ENCODE results near the gene PKNOX2.

PKNOX2 gene

GRCh38 chr11:125179346-125179745, 14.8 kb downstream of the PKNOX2 start:
- H3K4me1 ChIP-seq (ENCODE audit: control insufficient read depth, low read length): no peaks in the 10 kb centered on the region
- H3K4me2 ChIP-seq (ENCODE audit: low read length): no peak overlapping the region
- no peaks in the 10 kb centered on the region for H3K79me2 ChIP-seq (ENCODE audit: control insufficient read depth, low read length)
- H4K20me1 ChIP-seq (ENCODE audit: control insufficient read depth, insufficient read depth, low read depth, low read length): no peaks in the 10 kb centered on the region
- H3K9me2 ChIP-seq (replicated peaks; ENCODE audit: control insufficient read depth, low read length): no peaks in the 10 kb centered on the region
- H3K36me3 ChIP-seq (ENCODE audit: control insufficient read depth, low read length): no peaks in the 10 kb centered on the region
- H3K4me3 ChIP-seq (ENCODE audit: low read length): no peak overlapping the region
- H3K9me3 ChIP-seq (ENCODE audit: control insufficient read depth, insufficient read depth, low read length): no peaks in the 10 kb centered on the region
- H3F3A ChIP-seq (ENCODE audit: control insufficient read depth, insufficient read depth): no peaks in the 10 kb centered on the region
- TF ChIP-seq EZH2phosphoT487 (IDR thresholded peaks at IDR 0.05; ENCODE audit: borderline replicate concordance, low read length): no peak
- TF ChIP-seq, protein P1, sequence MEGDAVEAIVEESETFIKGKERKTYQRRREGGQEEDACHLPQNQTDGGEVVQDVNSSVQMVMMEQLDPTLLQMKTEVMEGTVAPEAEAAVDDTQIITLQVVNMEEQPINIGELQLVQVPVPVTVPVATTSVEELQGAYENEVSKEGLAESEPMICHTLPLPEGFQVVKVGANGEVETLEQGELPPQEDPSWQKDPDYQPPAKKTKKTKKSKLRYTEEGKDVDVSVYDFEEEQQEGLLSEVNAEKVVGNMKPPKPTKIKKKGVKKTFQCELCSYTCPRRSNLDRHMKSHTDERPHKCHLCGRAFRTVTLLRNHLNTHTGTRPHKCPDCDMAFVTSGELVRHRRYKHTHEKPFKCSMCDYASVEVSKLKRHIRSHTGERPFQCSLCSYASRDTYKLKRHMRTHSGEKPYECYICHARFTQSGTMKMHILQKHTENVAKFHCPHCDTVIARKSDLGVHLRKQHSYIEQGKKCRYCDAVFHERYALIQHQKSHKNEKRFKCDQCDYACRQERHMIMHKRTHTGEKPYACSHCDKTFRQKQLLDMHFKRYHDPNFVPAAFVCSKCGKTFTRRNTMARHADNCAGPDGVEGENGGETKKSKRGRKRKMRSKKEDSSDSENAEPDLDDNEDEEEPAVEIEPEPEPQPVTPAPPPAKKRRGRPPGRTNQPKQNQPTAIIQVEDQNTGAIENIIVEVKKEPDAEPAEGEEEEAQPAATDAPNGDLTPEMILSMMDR (IDR thresholded peaks at IDR 0.05; ENCODE audit: low read depth, low read length, poor library complexity, severe bottlenecking): no peak
- H3K27me3 ChIP-seq (ENCODE audit: control insufficient read depth, low read length): peaks cover 20% of the 10 kb centered on the region
- no peak overlapping the region for H3K27ac ChIP-seq (ENCODE audit: low read depth, low read length)

- H3F3A ChIP-seq (ENCODE audit: control insufficient read depth, insufficient read depth): no peaks in the 10 kb centered on the region
- H3K4me1 ChIP-seq (ENCODE audit: control insufficient read depth, low read length): no peaks in the 10 kb centered on the region
- H3K27ac ChIP-seq (ENCODE audit: low read depth, low read length): no peak overlapping the region
- H3K36me3 ChIP-seq (ENCODE audit: control insufficient read depth, low read length): no peaks in the 10 kb centered on the region
- no peaks in the 10 kb centered on the region for H3K9me2 ChIP-seq (replicated peaks; ENCODE audit: control insufficient read depth, low read length)
- no peak for TF ChIP-seq EZH2phosphoT487 (IDR thresholded peaks at IDR 0.05; ENCODE audit: borderline replicate concordance, low read length)
- TF ChIP-seq, protein P1 (IDR thresholded peaks at IDR 0.05; ENCODE audit: low read depth, low read length, poor library complexity, severe bottlenecking): no peak
- H3K9me3 ChIP-seq (ENCODE audit: control insufficient read depth, insufficient read depth, low read length): no peaks in the 10 kb centered on the region
- no peaks in the 10 kb centered on the region for H3K79me2 ChIP-seq (ENCODE audit: control insufficient read depth, low read length)
- no peak overlapping the region for H3K4me3 ChIP-seq (ENCODE audit: low read length)
- H4K20me1 ChIP-seq (ENCODE audit: control insufficient read depth, insufficient read depth, low read depth, low read length): no peaks in the 10 kb centered on the region
- H3K4me2 ChIP-seq (ENCODE audit: low read length): no peak overlapping the region
- peaks cover 20% of the 10 kb centered on the region for H3K27me3 ChIP-seq (ENCODE audit: control insufficient read depth, low read length)
These were observed 15.3 kb downstream of the PKNOX2 start for GRCh38 chr11:125179895-125180294.

DNA sequence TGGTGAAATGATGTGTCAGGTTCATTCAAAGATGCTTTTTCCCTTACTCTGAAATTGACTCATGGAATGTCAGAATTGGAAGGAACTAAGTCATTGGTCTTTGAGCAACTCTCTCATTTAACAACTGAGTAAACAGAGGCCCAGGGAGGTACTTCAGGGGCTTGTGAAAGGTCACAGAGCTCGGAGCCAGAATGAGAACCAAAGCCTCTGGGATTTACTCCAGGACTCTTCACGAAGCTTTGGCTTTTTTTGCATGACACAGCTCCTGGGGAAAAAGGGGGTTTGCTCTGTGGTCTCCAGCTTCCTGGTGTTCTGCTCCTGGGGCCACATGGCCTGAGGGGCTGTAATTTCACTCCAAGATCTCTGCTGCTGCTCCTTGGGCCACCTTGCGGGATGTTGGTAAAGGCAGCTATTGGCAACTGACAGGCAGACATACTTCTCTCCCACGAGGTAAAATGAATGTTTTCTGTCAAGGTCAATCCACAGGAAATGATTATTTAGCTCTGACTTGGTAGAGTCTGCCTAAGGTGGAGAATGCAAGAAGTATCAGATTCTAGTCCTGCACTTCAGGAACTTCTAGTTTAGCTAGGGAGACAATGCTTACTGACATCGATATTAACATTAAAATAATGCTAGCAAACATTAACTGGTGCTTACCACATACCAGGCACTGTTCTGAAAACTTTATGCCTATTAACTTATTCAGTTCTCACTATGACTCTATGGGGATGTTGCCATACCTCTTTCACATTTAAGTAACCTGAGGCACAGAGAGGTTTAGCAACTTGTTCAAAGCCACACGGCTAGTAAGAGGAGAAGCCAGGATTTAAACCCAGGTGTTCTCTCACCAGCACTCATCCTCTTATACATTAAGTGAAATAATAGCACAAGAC, 16.1 kb downstream of the PKNOX2 start:
- no peak overlapping the region for H3K4me2 ChIP-seq (ENCODE audit: low read length)
- H3K27me3 ChIP-seq (ENCODE audit: control insufficient read depth, low read length): peaks cover 16% of the 10 kb centered on the region
- H3K4me3 ChIP-seq (ENCODE audit: low read length): no peak overlapping the region

More for the DNA sequence above, 16.1 kb downstream of the PKNOX2 start:
- no peaks in the 10 kb centered on the region for H3F3A ChIP-seq (ENCODE audit: control insufficient read depth, insufficient read depth)
- H3K4me1 ChIP-seq (ENCODE audit: control insufficient read depth, low read length): no peaks in the 10 kb centered on the region
- H3K27ac ChIP-seq (ENCODE audit: low read depth, low read length): no peak overlapping the region
- no peaks in the 10 kb centered on the region for H3K79me2 ChIP-seq (ENCODE audit: control insufficient read depth, low read length)
- no peaks in the 10 kb centered on the region for H4K20me1 ChIP-seq (ENCODE audit: control insufficient read depth, insufficient read depth, low read depth, low read length)
- no peaks in the 10 kb centered on the region for H3K9me2 ChIP-seq (replicated peaks; ENCODE audit: control insufficient read depth, low read length)
- TF ChIP-seq EZH2phosphoT487 (IDR thresholded peaks at IDR 0.05; ENCODE audit: borderline replicate concordance, low read length): no peak
- TF ChIP-seq, protein P1 (IDR thresholded peaks at IDR 0.05; ENCODE audit: low read depth, low read length, poor library complexity, severe bottlenecking): no peak
- H3K9me3 ChIP-seq (ENCODE audit: control insufficient read depth, insufficient read depth, low read length): no peaks in the 10 kb centered on the region
- no peaks in the 10 kb centered on the region for H3K36me3 ChIP-seq (ENCODE audit: control insufficient read depth, low read length)

Data from DOHH2 (cell line).